OCI-M2 (cell line): Measurements from ENCODE around the gene ZSWIM6.

Source experiments
- DNase-seq: peaks from one replicate; lab custom pipeline; 2025; ENCODE audit not compliant: unreplicated experiment; lab: John Stamatoyannopoulos, UW

Gene ZSWIM6

GRCh38 chr5:61306531-61307131 is 25.4 kb upstream of the ZSWIM6 start:
- no peak for DNase-seq

- DNase-seq, result no peak
Observed at GRCh38 chr5:61307191-61307590, 24.9 kb upstream of the ZSWIM6 start.

- no peak for DNase-seq
Observed at GRCh38 chr5:61307611-61308010, 24.4 kb upstream of the ZSWIM6 start.

GRCh38 chr5:61308712-61309111 is 23.3 kb upstream of the ZSWIM6 start:
- no peak for DNase-seq

GRCh38 chr5:61309115-61309514 is 22.9 kb upstream of the ZSWIM6 start:
- no peak for DNase-seq

GRCh38 chr5:61311056-61311610 is 20.9 kb upstream of the ZSWIM6 start:
- no peak for DNase-seq

GRCh38 chr5:61311836-61312808 is 19.9 kb upstream of the ZSWIM6 start:
- no peak for DNase-seq

- no peak for DNase-seq
Observed at GRCh38 chr5:61313960-61314681, 17.9 kb upstream of the ZSWIM6 start.

- no peak for DNase-seq
Observed at GRCh38 chr5:61318376-61318775, 13.7 kb upstream of the ZSWIM6 start.

GRCh38 chr5:61319388-61320146 is 12.5 kb upstream of the ZSWIM6 start:
- no peak for DNase-seq

- no peak for DNase-seq
Observed at GRCh38 chr5:61320860-61321259, 11.2 kb upstream of the ZSWIM6 start.

- DNase-seq, result no peak
Observed at GRCh38 chr5:61321669-61322068, 10.4 kb upstream of the ZSWIM6 start.

GRCh38 chr5:61322738-61323725 is 9.0 kb upstream of the ZSWIM6 start:
- no peak for DNase-seq

GRCh38 chr5:61327760-61328753 is 4.0 kb upstream of the ZSWIM6 start:
- no peak for DNase-seq

GRCh38 chr5:61328791-61329549 is 3.1 kb upstream of the ZSWIM6 start:
- DNase-seq, result no peak

GRCh38 chr5:61329550-61330128 is 2.4 kb upstream of the ZSWIM6 start:
- DNase-seq, result no peak

- no peak for DNase-seq
Observed at GRCh38 chr5:61330341-61330844, 1.7 kb upstream of the ZSWIM6 start.
